SK-MEL-5 (cell line): ENCODE data around the gene SERPINA12. TPM values are rescaled to one million over a fixed set of nuclear protein-coding genes. Genes with fewer than 3 reads are reported as not detected.

Experiments
- DNase-seq: peaks from one replicate; pipeline ENCODE4 v3.0.0-alpha.2; 2016; ENCODE audit warnings: low read depth, low spot score
- in situ Hi-C: cut with HindIII; loops from 2 replicates; pipeline ENCODE4 v1.10.0; 2016; ENCODE audit warnings: low sequenced_read_pairs, high pct_unique_total_duplicates, low pct_unique_long_range_greater_than_20kb
- total RNA-seq: library from RNA; depleted of rRNA; stranded (reverse); fragments of >200 nt; shearing (Covaris generic); gene quantifications from 2 replicates; pipeline ENCODE4 v1.2.3, GENCODE V29; 2014

SERPINA12 gene
- total RNA-seq, 1 experiment from 2014 or later, result not detected

GRCh38 chr14:94476023-94476422 lies 33.2 kb downstream of the SERPINA12 start, which contains the start of gene SERPINA9:
TSS of gene SERPINA9 (minus strand) at chr14:94476197. CDS start at chr14:94469840, 6,357 bp downstream.
- in situ Hi-C loops, result no loop called here
- no peak for DNase-seq

DNA sequence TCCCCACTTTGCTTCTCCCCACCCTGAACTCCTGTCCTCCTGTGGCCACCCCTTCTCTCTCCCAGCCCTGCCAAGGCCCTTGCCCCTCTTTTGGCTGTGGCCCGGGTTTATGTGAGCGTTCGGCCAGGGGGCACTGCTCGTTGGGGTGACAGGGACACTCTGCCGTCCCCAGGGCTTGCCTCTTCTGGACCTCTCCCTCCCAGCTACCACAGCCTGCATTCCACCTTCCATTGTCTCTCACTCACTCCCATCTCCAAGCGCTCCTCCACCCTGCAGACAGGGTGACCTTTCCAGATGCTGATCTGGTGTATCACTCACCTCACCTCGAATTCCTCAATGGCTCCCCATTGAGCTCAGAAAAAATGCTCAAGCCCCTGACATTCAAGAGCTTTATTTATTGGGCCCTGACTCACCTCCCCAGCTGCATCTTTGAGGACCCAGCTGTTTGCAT lies 34.7 kb downstream of the SERPINA12 start:
- in situ Hi-C loops, result no loop called here
- no peak for DNase-seq

- in situ Hi-C loops, result no loop called here
- no peak for DNase-seq
Measured at GRCh38 chr14:94473666-94474410, 35.4 kb downstream of the SERPINA12 start.

- in situ Hi-C loops, result no loop called here
- no peak for DNase-seq
Measured at GRCh38 chr14:94472842-94473241, 36.4 kb downstream of the SERPINA12 start.

- in situ Hi-C loops, result no loop called here
- DNase-seq, result no peak
Measured at GRCh38 chr14:94471045-94471444, 38.2 kb downstream of the SERPINA12 start.

- in situ Hi-C loops, result no loop called here
- no peak for DNase-seq
Measured at GRCh38 chr14:94470311-94470710, 39.0 kb downstream of the SERPINA12 start.

DNA sequence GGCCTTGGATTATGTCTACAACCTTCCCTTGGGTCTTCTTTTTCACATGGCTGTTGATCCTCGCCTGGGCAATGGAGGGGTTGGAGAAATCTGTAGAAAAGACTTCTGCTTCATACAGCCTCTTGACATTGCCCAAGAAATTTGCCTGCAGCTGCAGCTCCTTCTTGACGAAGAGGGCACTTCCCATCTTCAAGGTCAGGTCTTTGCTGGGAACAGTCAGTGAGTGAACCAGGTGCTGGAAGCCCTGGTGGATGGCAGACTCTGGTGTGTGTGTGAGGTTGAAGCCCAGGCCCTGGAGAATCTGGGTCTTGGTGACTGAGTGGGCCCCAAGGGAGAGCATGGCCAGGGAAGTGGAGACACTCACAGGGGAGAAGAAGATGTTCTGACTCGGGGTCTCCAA lies 40.0 kb downstream of the SERPINA12 start:
- DNase-seq, result no peak
- in situ Hi-C loops, result no loop called here

DNA sequence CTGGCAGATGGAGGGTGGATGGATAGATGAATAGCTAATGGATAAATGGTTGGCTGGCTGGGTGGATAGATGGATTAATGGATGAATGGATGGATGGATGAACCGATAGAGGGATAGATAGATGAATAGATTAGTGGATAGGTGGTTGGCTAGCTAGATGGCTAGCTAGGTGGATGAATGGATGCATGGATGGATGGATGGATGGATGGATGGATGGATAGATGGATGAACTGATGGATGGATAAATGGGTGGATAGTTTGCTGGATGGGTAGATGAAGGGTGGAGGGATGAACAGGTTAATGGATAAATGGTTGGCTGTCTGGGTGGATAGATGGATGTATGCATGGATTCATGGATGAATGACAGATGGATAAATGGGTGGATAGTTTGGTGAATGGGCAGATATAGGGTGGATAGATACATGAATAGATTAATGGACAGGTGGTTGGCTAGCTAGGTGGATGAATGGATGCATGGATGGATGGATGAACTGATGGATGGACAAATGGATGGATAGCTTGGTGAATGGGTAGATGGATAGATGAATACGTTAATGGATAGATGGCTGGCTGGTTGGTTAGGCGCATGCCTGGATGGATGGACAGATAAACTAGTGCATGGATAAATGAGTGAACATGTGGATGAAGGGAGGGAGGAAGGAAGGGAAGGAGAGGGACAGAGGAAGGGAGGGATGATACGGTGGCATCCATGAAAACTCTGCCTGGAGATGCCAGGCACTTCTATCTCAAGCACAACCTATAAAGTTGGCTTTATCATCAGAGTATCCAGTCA lies 41.3 kb downstream of the SERPINA12 start:
- DNase-seq, result no peak
- in situ Hi-C loops, result no loop called here

DNA sequence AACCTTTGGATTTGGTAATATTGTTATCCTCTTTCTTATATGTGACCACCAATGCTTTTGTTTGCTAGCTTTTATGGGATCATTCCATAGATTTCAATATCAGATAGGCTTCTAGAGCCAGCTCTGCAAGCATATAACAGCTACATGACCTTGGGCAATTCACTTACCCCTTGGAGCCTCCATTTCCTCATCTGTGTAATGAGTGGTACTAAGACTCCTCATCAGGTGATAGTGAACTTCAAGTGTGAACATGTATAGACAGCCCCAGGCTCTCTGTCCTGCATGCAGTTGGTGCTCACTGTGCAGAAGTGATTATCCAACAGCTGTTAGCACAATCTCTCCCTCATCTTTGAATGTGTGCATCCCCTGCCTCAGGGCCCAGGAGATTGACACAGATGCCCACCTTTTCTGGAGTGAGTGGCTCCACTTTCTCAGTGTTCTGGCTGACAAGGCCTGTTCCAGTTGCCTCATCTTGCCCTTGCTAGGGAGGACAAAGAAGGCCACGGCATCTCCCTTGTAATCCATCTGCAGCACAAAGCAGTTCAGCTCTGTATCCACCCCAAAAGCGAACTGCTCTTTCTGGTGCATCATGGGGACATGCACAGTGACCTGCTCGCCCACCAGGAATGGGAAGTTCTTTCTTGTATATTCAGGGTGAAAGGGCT lies 42.4 kb downstream of the SERPINA12 start:
- in situ Hi-C loops, result no loop called here
- no peak for DNase-seq

- in situ Hi-C loops, result no loop called here
- DNase-seq, result no peak
Measured at GRCh38 chr14:94465042-94465441, 44.2 kb downstream of the SERPINA12 start.

- in situ Hi-C loops, result no loop called here
- DNase-seq, result no peak
Measured at GRCh38 chr14:94464290-94464689, 45.0 kb downstream of the SERPINA12 start.

- in situ Hi-C loops, result no loop called here
- DNase-seq, result no peak
Measured at GRCh38 chr14:94462763-94463572, 46.3 kb downstream of the SERPINA12 start.

DNA sequence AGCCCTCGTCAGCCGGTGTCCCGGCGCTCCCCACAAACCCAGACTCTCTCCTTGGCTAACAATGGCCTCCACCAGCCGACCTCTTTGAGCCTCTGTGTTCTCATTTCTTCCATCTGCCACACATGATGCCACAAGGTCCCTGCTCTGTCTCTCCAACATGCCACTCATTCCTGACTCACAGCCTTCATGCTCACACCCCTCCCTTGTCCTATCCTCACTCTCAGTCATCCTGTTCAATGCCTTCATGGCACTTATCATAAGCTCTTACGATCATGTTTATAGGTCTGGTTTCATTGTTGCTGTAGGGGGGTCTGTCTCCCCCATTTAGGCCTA lies 47.1 kb downstream of the SERPINA12 start:
- no peak for DNase-seq

DNA sequence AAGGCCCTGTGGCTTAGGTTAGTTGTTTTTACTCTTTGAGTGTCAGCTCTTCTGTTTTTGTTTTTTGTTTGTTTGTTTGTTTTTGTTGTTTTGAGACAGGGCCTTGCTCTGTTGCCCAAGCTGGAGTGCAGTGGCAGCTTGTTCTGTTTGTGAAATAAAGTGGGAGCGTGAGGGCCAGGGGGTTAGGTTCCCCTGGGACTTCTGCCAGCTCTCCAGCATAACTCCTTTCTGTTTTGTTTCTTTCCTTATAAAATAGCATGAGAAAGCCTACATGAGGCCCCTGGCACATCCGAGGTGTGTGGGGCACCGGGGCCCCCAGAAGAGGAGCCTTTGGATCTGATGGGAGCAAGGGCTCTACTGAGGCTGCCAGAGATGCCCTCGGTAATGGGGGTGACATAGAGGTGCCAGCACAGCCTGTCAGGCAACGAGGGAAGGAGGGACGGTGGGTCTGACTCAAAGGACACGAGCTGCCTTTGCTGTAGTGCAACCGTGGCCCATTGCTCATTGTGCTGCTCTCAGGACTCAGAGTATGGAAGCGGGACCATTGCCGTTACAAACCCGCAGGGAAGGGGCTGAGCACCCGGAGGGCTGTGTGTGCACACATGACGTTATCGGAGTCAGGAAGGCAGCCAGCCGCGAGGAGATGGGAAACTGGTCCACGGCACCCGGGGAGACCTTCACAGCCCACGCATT lies 47.6 kb downstream of the SERPINA12 start:
- in situ Hi-C loops, result no loop called here
- no peak for DNase-seq

More for the DNA sequence above, 47.1 kb downstream of the SERPINA12 start:
- in situ Hi-C loops, result no loop called here

DNA sequence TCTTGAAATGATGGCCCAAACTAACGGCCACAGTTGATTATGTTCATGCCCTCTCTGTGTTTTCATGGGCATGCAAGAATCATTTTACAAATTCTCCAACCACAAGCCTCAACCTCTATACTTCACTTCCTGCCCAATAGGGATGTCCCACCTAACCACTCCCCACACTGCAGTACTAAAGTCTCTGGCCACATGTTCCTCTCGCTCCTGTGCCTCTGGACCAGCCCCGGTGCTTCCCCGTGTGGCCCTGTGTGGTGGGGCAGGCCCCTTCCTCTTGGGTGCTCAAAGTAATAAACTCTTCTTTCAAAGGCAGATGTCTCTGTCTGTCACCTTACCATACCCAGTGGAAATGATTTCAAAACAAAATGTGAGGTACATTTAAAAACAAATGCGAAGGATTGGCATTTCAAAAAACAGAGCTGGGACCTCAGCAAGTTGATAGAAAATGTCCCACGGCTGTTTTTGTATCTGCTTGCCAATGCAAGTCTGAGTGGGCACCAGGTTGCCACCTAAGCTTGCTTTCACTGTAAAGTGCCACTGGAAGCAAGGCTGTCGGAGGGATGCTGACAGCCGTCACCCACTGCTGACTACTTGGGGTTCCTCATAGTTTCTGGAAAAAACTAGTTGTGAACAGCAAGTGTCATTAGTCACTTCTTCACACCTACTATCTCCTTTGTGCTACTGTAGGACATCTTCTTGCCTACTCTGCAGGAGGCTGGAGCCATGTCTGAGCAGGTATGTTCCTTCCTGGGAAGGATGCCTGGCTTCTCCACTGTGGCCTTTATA lies 48.4 kb downstream of the SERPINA12 start:
- in situ Hi-C loops, result no loop called here

DNA sequence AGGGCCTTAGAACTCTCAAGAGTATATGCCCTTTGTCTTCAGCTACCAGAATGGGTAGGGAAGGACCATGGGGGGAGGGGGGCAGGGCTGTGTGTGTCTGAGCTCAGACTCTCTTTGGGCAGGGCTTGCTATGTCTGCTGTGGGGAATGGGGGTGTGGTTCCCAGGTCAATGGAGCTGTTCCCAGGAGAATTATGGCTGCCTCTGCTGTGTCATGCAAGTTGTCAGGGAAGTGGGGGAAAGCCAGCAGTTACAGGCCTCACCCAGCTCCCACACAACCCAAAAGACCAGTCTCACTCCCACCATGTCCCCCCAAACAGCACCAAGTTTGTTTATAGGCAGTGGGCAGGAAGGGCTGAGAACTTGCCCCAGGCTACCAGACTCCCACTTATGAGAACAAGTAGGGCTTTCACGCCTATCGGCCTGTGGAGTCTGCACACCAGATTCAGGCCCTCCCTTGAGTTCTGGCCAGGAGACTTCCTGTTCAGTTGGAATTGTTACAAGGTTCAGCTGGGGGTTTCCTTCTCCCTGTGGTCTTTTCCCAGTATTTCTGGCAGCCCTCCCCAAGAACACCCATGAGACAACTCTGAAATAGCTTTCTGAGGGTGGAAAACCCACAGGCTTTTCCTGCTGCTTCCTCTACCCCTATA lies 50.6 kb downstream of the SERPINA12 start:
- peak; percentile 73 for DNase-seq
- in situ Hi-C loops, result no loop called here

More for the DNA sequence above, 48.4 kb downstream of the SERPINA12 start:
- DNase-seq, result no peak
